Right renal cortex interstitium (tissue), 3 donors: Measurements from ENCODE around the gene FCGR3B. TPM values are rescaled to one million over a fixed set of nuclear protein-coding genes. Genes with fewer than 3 reads are reported as not detected.

Experiments used
- polyA plus RNA-seq, 3 donors: library from polyadenylated mRNA; unstranded; fragments of 120-200 nt; gene quantifications; one replicate each; pipeline ENCODE4 v1.2.1, GENCODE V29; 2013; ENCODE audit not compliant: insufficient read length in 3 of 3

The FCGR3B gene
- polyA plus RNA-seq, 3 donors: 0.88 TPM; not detected in 2

Other genes with a start within 250 kb of the FCGR3B start
- 1 to 10 TPM; 4.2 to 5.2 (median 4.8) TPM for gene FCGR2A, start 125.7 kb downstream of the FCGR3B start, polyA plus RNA-seq
- gene HSPA6, start 106.6 kb downstream of the FCGR3B start, polyA plus RNA-seq: under 1 TPM; 0.28 to 0.46 (median 0.40) TPM
- gene FCGR3A, start 81.4 kb downstream of the FCGR3B start, polyA plus RNA-seq: 1 to 10 TPM; 1.8 to 1.9 (median 1.9) TPM
- gene FCGR2B, start 32.0 kb upstream of the FCGR3B start, polyA plus RNA-seq: 1 to 10 TPM in 1 of 3 donors, under 1 TPM in 2; 0.29 to 1.6 (median 0.98) TPM
- gene FCRLA, start 76.1 kb upstream of the FCGR3B start, polyA plus RNA-seq: under 1 TPM; 0.15 to 0.65 (median 0.23) TPM
- 1 to 10 TPM; 3.3 to 5.3 (median 4.4) TPM for gene FCRLB, start 90.4 kb upstream of the FCGR3B start, polyA plus RNA-seq
- gene DUSP12, start 118.6 kb upstream of the FCGR3B start, polyA plus RNA-seq: 10 to 100 TPM; 34.6 to 43.7 (median 37.0) TPM
- 10 to 100 TPM; 34.2 to 36.0 (median 35.0) TPM for gene ATF6, start 135.1 kb upstream of the FCGR3B start, polyA plus RNA-seq